MM.1S (cell line): Measurements from ENCODE around the gene TUBGCP3.

Source experiments
- DNase-seq: peaks from one replicate; pipeline ENCODE4 v3.0.0-alpha.2; 2015
- H2AFZ ChIP-seq: fragments of 300-600 bp; sonication (generic); 2 replicates; pipeline ENCODE4 v1.6.0; 2016; ENCODE audit warnings: antibody characterized with exemption, low read length
- H3F3A ChIP-seq: fragments of 300-600 bp; sonication (generic); 2 replicates; pipeline ENCODE4 v1.6.1; 2016; ENCODE audit warnings: mild to moderate bottlenecking, antibody characterized with exemption, low read length, moderate library complexity, mixed read lengths; ENCODE audit not compliant: insufficient read depth
- H3K27ac ChIP-seq: fragments of 300-600 bp; sonication (generic); 2 replicates; pipeline ENCODE4 v1.5.1; 2016; ENCODE audit warnings: mild to moderate bottlenecking, low read length
- H3K27me3 ChIP-seq: fragments of 300-600 bp; sonication (generic); replicated peaks from 2 replicates; pipeline ENCODE4 v1.6.0; 2016; ENCODE audit warnings: low read length; ENCODE audit not compliant: insufficient read depth
- H3K36me3 ChIP-seq: fragments of 300-600 bp; sonication (generic); replicated peaks from 2 replicates; pipeline ENCODE4 v1.6.1; 2016; ENCODE audit warnings: mild to moderate bottlenecking, low read length, mixed read lengths; ENCODE audit not compliant: insufficient read depth
- H3K4me1 ChIP-seq: fragments of 300-600 bp; sonication (generic); 2 replicates; pipeline ENCODE4 v1.6.1; 2016; ENCODE audit warnings: low read length, mixed read lengths
- H3K4me2 ChIP-seq: fragments of 300-600 bp; sonication (generic); 2 replicates; pipeline ENCODE4 v1.6.0; 2016; ENCODE audit warnings: low read depth, low read length
- H3K4me3 ChIP-seq: fragments of 300-600 bp; sonication (generic); 2 replicates; pipeline ENCODE4 v1.5.1; 2016; ENCODE audit warnings: low read length, mixed read lengths
- H3K79me2 ChIP-seq: fragments of 300-600 bp; sonication (generic); 2 replicates; pipeline ENCODE4 v1.6.1; 2016; ENCODE audit warnings: mixed run types, low read length, mixed read lengths
- H3K9ac ChIP-seq: fragments of 300-600 bp; sonication (generic); 2 replicates; pipeline ENCODE4 v1.6.1; 2016; ENCODE audit warnings: low read length, mixed read lengths
- H3K9me2 ChIP-seq: fragments of 300-600 bp; sonication (generic); replicated peaks from 2 replicates; pipeline ENCODE4 v1.6.1; 2016; ENCODE audit warnings: mild to moderate bottlenecking, low read length, mixed read lengths; ENCODE audit not compliant: insufficient read depth
- H3K9me3 ChIP-seq: fragments of 300-600 bp; sonication (generic); replicated peaks from 2 replicates; pipeline ENCODE4 v1.6.1; 2016; ENCODE audit warnings: mild to moderate bottlenecking, low read length, mixed read lengths; ENCODE audit not compliant: insufficient read depth
- H4K20me1 ChIP-seq: fragments of 300-600 bp; sonication (generic); 2 replicates; pipeline ENCODE4 v1.6.1; 2016; ENCODE audit warnings: mild to moderate bottlenecking, low read length, moderate library complexity, mixed read lengths; ENCODE audit not compliant: insufficient read depth
- EZH2 ChIP-seq: fragments of 300-600 bp; sonication (generic); optimal IDR thresholded peaks from 2 replicates; pipeline ENCODE3; 2017; ENCODE audit warnings: low read depth, mild to moderate bottlenecking, antibody characterized with exemption, low read length, mixed read lengths
- EZH2phosphoT487 ChIP-seq: fragments of 300-600 bp; sonication (generic); IDR thresholded peaks from 2 replicates; pipeline ENCODE4 v1.6.1; 2018; ENCODE audit warnings: antibody characterized with exemption, low read length
- TF ChIP-seq, protein P1 (sequence below): fragments of 300-600 bp; sonication (generic); IDR thresholded peaks from 2 replicates; pipeline ENCODE4 v1.5.1; 2016; ENCODE audit warnings: antibody characterized with exemption, low read length, mixed read lengths

TUBGCP3 gene

GRCh38 chr13:112513761-112514160, 74.2 kb downstream of the TUBGCP3 start:
- DNase-seq: no peak
- H3F3A ChIP-seq: no peaks in the 10 kb centered on the region
- no peak overlapping the region for H3K9ac ChIP-seq
- H3K4me3 ChIP-seq: no peak overlapping the region
- no peak for TF ChIP-seq EZH2phosphoT487
- TF ChIP-seq, protein P1, sequence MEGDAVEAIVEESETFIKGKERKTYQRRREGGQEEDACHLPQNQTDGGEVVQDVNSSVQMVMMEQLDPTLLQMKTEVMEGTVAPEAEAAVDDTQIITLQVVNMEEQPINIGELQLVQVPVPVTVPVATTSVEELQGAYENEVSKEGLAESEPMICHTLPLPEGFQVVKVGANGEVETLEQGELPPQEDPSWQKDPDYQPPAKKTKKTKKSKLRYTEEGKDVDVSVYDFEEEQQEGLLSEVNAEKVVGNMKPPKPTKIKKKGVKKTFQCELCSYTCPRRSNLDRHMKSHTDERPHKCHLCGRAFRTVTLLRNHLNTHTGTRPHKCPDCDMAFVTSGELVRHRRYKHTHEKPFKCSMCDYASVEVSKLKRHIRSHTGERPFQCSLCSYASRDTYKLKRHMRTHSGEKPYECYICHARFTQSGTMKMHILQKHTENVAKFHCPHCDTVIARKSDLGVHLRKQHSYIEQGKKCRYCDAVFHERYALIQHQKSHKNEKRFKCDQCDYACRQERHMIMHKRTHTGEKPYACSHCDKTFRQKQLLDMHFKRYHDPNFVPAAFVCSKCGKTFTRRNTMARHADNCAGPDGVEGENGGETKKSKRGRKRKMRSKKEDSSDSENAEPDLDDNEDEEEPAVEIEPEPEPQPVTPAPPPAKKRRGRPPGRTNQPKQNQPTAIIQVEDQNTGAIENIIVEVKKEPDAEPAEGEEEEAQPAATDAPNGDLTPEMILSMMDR: no peak
- no peak for TF ChIP-seq EZH2
- H3K27me3 ChIP-seq: no peaks in the 10 kb centered on the region
- H3K79me2 ChIP-seq: no peaks in the 10 kb centered on the region
- no peaks in the 10 kb centered on the region for H3K9me3 ChIP-seq
- no peak overlapping the region for H2AFZ ChIP-seq
- no peak overlapping the region for H3K27ac ChIP-seq
- no peaks in the 10 kb centered on the region for H4K20me1 ChIP-seq
- no peaks in the 10 kb centered on the region for H3K9me2 ChIP-seq
- no peaks in the 10 kb centered on the region; the same call in 1 of the 2 replicates for H3K36me3 ChIP-seq
- no peak overlapping the region for H3K4me2 ChIP-seq
- no peaks in the 10 kb centered on the region for H3K4me1 ChIP-seq

- Histone ChIP-seq H3K36me3 (no peaks in the 10 kb centered on the region; the same call in 1 of the 2 replicates), H4K20me1 (no peaks in the 10 kb centered on the region), H3K9me3 (no peaks in the 10 kb centered on the region), H3K79me2 (no peaks in the 10 kb centered on the region), H3K4me3 (no peak overlapping the region), H2AFZ (no peak overlapping the region), H3K27ac (no peak overlapping the region), H3F3A (no peaks in the 10 kb centered on the region), H3K4me1 (no peaks in the 10 kb centered on the region), H3K4me2 (no peak overlapping the region), H3K27me3 (no peaks in the 10 kb centered on the region), H3K9me2 (no peaks in the 10 kb centered on the region), H3K9ac (no peak overlapping the region)
- no peak for TF ChIP-seq EZH2phosphoT487
- TF ChIP-seq EZH2: no peak
- TF ChIP-seq, protein P1: no peak
- no peak for DNase-seq
These were observed 76.8 kb downstream of the TUBGCP3 start for GRCh38 chr13:112510987-112511685.

- Histone ChIP-seq H3K9ac (no peak overlapping the region), H4K20me1 (no peaks in the 10 kb centered on the region), H3K9me2 (no peaks in the 10 kb centered on the region), H3K4me2 (no peak overlapping the region), H3K36me3 (no peaks in the 10 kb centered on the region), H3K9me3 (no peaks in the 10 kb centered on the region), H3K4me1 (no peaks in the 10 kb centered on the region), H2AFZ (no peak overlapping the region), H3K79me2 (no peaks in the 10 kb centered on the region), H3K27ac (no peak overlapping the region), H3F3A (no peaks in the 10 kb centered on the region), H3K4me3 (no peak overlapping the region), H3K27me3 (no peaks in the 10 kb centered on the region)
- no peak for TF ChIP-seq EZH2
- TF ChIP-seq EZH2phosphoT487: no peak
- TF ChIP-seq, protein P1: peak; percentile 42
- peak; percentile 41 for DNase-seq
These were observed 77.8 kb downstream of the TUBGCP3 start for GRCh38 chr13:112510002-112510780.
